GM10248 (cell line): Measurements from ENCODE around the gene IL17RB.

Experiments
- CTCF ChIA-PET: fragments of 300-600 bp; sonication (Branson Sonifier 250); formaldehyde crosslinking; extraction: SDS; loops from one replicate; lab custom pipeline; 2021; ENCODE audit warnings: antibody characterized with exemption; lab: Yijun Ruan, JAX
- POLR2A ChIA-PET: fragments of 350-650 bp; sonication (Branson Sonifier 250); formaldehyde crosslinking; extraction: SDS; loops from one replicate; lab custom pipeline; 2020; ENCODE audit warnings: antibody characterized with exemption; lab: Yijun Ruan, JAX
- DNase-seq: peaks from one replicate; pipeline ENCODE4 v3.0.0; 2012; ENCODE audit errors: extremely low spot score
- CTCF ChIP-seq: IDR thresholded peaks from 2 replicates; pipeline ENCODE4 v1.5.1; 2012; ENCODE audit warnings: mild to moderate bottlenecking, low read depth; ENCODE audit errors: extremely low read depth, missing control alignments, control extremely low read depth

IL17RB gene

GRCh38 chr3:53829605-53830004 is 16.8 kb upstream of the IL17RB start:
- no peak for TF ChIP-seq CTCF
- CTCF ChIA-PET: interaction anchor here (1.4 kb wide), 1 partner anchor 16 kb away, joined by 3 read pairs; the partner anchor contains the start of genes CHDH and IL17RB
- POLR2A ChIA-PET: no interaction called here
- DNase-seq: no peak

- ChIA-PET POLR2A (no interaction called here), CTCF (no interaction called here)
- no peak for DNase-seq
- no peak for TF ChIP-seq CTCF
Observed at GRCh38 chr3:53830944-53831343, 15.4 kb upstream of the IL17RB start.

GRCh38 chr3:53833053-53833645 is 13.2 kb upstream of the IL17RB start:
- POLR2A ChIA-PET: no interaction called here
- CTCF ChIA-PET: no interaction called here
- TF ChIP-seq CTCF: no peak
- no peak for DNase-seq

DNA sequence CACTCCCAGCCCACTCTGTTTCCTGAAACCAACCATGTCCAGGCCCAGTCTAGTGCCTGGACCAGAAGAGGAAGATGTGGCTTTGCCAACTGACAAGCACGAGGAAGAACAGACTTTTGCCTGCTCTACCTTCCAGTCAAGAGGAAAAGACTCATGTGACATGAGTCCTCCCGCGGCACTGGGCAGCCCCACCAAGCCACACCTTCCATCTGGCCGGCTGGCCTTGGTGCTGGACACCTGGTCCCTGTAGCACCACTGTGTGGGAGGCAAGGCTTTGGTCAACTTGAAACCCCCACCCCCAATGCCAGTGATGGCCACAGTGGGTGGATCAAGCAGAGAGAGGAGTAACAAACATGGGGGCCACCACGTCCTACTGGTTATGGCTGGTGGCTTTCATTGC is 12.7 kb upstream of the IL17RB start:
- CTCF ChIA-PET: no interaction called here
- no peak for DNase-seq
- TF ChIP-seq CTCF: no peak
- POLR2A ChIA-PET: no interaction called here

DNA sequence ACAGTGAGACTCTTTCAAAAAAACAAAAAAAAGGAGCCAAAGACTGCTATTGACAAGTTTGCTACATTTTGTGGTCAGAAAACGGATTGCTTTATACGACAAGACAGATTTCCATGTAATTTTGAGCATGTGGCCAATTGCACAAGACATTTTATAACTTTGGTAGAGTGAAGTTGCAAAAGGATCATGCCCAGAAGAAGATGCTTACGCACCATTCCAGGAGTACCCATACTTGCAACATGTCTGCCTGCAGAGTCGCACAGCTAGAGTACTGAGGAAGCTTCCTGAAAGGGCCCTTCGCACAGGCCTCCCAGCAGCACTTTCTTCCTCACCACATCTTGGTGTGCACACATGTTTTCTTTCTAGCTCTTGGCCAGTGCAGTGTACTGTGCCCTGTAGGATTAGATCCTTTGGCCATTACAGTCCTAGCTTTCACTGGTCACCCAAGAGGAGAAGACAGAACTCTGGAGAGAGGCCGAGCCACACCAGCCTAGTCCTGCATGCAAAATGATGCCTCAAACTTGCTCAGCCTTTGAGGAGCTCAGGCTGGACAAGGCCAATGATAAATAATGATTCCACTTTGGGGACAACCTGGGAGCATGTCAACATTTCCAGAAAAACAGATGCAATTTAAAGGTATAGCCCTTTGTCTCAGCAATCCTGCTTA is 11.8 kb upstream of the IL17RB start:
- ChIA-PET POLR2A (no interaction called here), CTCF (interaction anchor here (1.4 kb wide), 1 partner anchor 13 kb away, joined by 3 read pairs; no protein-coding TSS in a partner anchor)
- no peak for TF ChIP-seq CTCF
- DNase-seq: no peak

DNA sequence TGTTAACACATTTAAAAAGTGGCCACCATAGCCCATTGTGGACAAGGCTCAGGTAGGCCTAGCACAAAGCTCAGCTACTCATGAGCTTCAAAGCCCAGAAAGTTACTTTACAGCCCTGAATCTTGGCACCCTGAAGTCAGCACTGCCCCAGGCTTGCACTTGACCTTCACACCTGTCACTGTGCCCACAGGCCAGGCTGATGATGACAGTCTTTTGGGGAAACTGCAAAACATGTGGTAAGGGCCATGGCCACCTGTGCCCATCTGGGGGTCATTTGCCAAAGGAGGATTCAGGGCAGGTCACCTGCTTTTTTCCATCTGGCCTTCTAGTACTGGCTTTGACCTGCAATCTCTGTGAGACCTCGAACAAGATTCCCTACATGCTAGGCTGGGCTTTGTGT is 11.1 kb upstream of the IL17RB start:
- no peak for TF ChIP-seq CTCF
- POLR2A ChIA-PET: no interaction called here
- CTCF ChIA-PET: interaction anchor here (1.1 to 1.4 kb wide), 2 partner anchors 11 to 14 kb away, joined by 3 read pairs; no protein-coding TSS in a partner anchor
- no peak for DNase-seq
